Right atrium auricular region (tissue), 2 donors: Measurements from ENCODE around the gene ACAD11. TPM values are rescaled to one million over a fixed set of nuclear protein-coding genes. Genes with fewer than 3 reads are reported as not detected.

Experiments
- DNase-seq: peaks from one replicate; pipeline ENCODE4 v3.0.0-alpha.2; 2019; ENCODE audit warnings: low spot score
- H3K27ac ChIP-seq, 2 donors: fragments of 200-600 bp; sonication (generic); 1 replicate in 1 of 2; 2 replicates in 1 of 2; pipeline ENCODE4 v1.5.1; 2016 to 2019
- H3K27me3 ChIP-seq, 2 donors: fragments of 200-600 bp; sonication (generic); one replicate each; pipeline versions ENCODE4 v1.5.1 to v1.6.0; 2017 to 2019
- H3K36me3 ChIP-seq: fragments of 200-600 bp; sonication (generic); one replicate; pipeline ENCODE4 v1.5.1; 2016
- H3K4me1 ChIP-seq, 2 donors: fragments of 200-600 bp; sonication (generic); one replicate each; pipeline versions ENCODE4 v1.5.1 to v1.6.0; 2017 to 2019
- H3K4me3 ChIP-seq, 2 donors: fragments of 200-600 bp; sonication (generic); 1 replicate in 1 of 2; 2 replicates in 1 of 2; pipeline ENCODE4 v1.5.1; 2017 to 2019; ENCODE audit warnings: mild to moderate bottlenecking in 1 of 2, moderate library complexity in 1 of 2
- H3K9me3 ChIP-seq, 2 donors: fragments of 200-600 bp; sonication (generic); one replicate each; pipeline ENCODE4 v1.5.1; 2019
- CTCF ChIP-seq, 2 donors: fragments of 200-600 bp; sonication (generic); IDR thresholded peaks; one replicate each; pipeline ENCODE4 v1.5.1; 2019; ENCODE audit warnings: antibody characterized with exemption in 2 of 2
- total RNA-seq, 2 donors: library from RNA; depleted of rRNA; stranded (reverse); fragments of >200 nt; gene quantifications; one replicate each; pipeline ENCODE4 v1.1.0, GENCODE V29; 2016

The ACAD11 gene
- total RNA-seq, 2 donors from 2014 or later: 18.0 to 26.0 TPM

GRCh38 chr3:132655471-132655870 is 4.1 kb downstream of the ACAD11 start:
- peaks cover 0 to 32% of the 10 kb centered on the region in 2 donors for H3K4me1 ChIP-seq
- no peak for DNase-seq
- no peak for TF ChIP-seq CTCF (IDR thresholded peaks at IDR 0.05)
- H3K36me3 ChIP-seq: no peaks in the 10 kb centered on the region
- H3K27me3 ChIP-seq: no peaks in the 10 kb centered on the region
- no peak overlapping the region for H3K4me3 ChIP-seq
- H3K27ac ChIP-seq: no peak overlapping the region
- no peaks in the 10 kb centered on the region for H3K9me3 ChIP-seq

- H3K4me1 ChIP-seq: peaks cover 0 to 32% of the 10 kb centered on the region in 2 donors
These were observed 4.9 kb downstream of the ACAD11 start for GRCh38 chr3:132654721-132655120.

GRCh38 chr3:132654190-132654589 is 5.4 kb downstream of the ACAD11 start:
- Histone ChIP-seq H3K4me3 (no peak overlapping the region), H3K27ac (no peak overlapping the region), H3K27me3 (no peaks in the 10 kb centered on the region), H3K9me3 (no peaks in the 10 kb centered on the region), H3K36me3 (no peaks in the 10 kb centered on the region), H3K4me1 (peaks cover 0 to 30% of the 10 kb centered on the region in 2 donors)
- no peak for DNase-seq
- TF ChIP-seq CTCF (IDR thresholded peaks at IDR 0.05): no peak

More at GRCh38 chr3:132654721-132655120, 4.9 kb downstream of the ACAD11 start:
- H3K4me3 ChIP-seq: no peak overlapping the region
- no peaks in the 10 kb centered on the region for H3K36me3 ChIP-seq
- H3K27ac ChIP-seq: no peak overlapping the region
- DNase-seq: no peak
- H3K27me3 ChIP-seq: no peaks in the 10 kb centered on the region
- H3K9me3 ChIP-seq: no peaks in the 10 kb centered on the region
- TF ChIP-seq CTCF (IDR thresholded peaks at IDR 0.05): no peak

GRCh38 chr3:132652640-132653270 is 6.9 kb downstream of the ACAD11 start:
- DNase-seq: no peak
- no peak overlapping the region for H3K27ac ChIP-seq
- H3K4me1 ChIP-seq: peaks cover 0 to 22% of the 10 kb centered on the region in 2 donors
- no peaks in the 10 kb centered on the region for H3K9me3 ChIP-seq
- no peak for TF ChIP-seq CTCF (IDR thresholded peaks at IDR 0.05)
- H3K4me3 ChIP-seq: no peak overlapping the region
- no peaks in the 10 kb centered on the region for H3K36me3 ChIP-seq
- no peaks in the 10 kb centered on the region for H3K27me3 ChIP-seq

- H3K4me1 ChIP-seq: peaks cover 0 to 17% of the 10 kb centered on the region in 2 donors
- no peak for TF ChIP-seq CTCF (IDR thresholded peaks at IDR 0.05)
- H3K9me3 ChIP-seq: no peaks in the 10 kb centered on the region
These were observed 9.5 kb downstream of the ACAD11 start for GRCh38 chr3:132650153-132650552.

GRCh38 chr3:132645058-132645457 is 14.6 kb downstream of the ACAD11 start:
- H3K27ac ChIP-seq: no peak overlapping the region
- no peak overlapping the region for H3K4me3 ChIP-seq
- no peaks in the 10 kb centered on the region for H3K4me1 ChIP-seq
- no peak for TF ChIP-seq CTCF (IDR thresholded peaks at IDR 0.05)
- no peaks in the 10 kb centered on the region for H3K9me3 ChIP-seq
- H3K36me3 ChIP-seq: no peaks in the 10 kb centered on the region
- H3K27me3 ChIP-seq: no peaks in the 10 kb centered on the region
- no peak for DNase-seq

More at GRCh38 chr3:132650153-132650552, 9.5 kb downstream of the ACAD11 start:
- H3K27me3 ChIP-seq: no peaks in the 10 kb centered on the region
- no peak for DNase-seq
- no peaks in the 10 kb centered on the region for H3K36me3 ChIP-seq
- H3K27ac ChIP-seq: no peak overlapping the region
- H3K4me3 ChIP-seq: no peak overlapping the region
